ENCODE data around the gene SIGLEC14.
"Not testable (repeated sequence)": the region's sequence is repeated elsewhere in the genome, so short reads cannot be mapped to it uniquely, and the experiment has no call there.

The SIGLEC14 gene

GRCh38 chr19:51646730-51647129 lies at the start of gene SIGLEC14:
SIGLEC14 (minus strand) TSS chr19:51646825; CDS start chr19:51646759, 66 bp downstream.
- DNase-seq (ENCODE audit: extremely low read depth, low read depth); H3K4me3 ChIP-seq (replicated peaks; ENCODE audit: low read depth, low read length): not testable (repeated sequence)

GRCh38 chr19:51695702-51696315 lies 49.2 kb upstream of the SIGLEC14 start:
- H3K4me3 ChIP-seq (replicated peaks; ENCODE audit: low read depth, low read length) = no peak overlapping the region
- no peak for DNase-seq (ENCODE audit: extremely low read depth, low read depth)
- TF ChIP-seq CTCF (IDR thresholded peaks at IDR 0.05; ENCODE audit: low read depth, low read length, missing control alignments) = no peak

DNA sequence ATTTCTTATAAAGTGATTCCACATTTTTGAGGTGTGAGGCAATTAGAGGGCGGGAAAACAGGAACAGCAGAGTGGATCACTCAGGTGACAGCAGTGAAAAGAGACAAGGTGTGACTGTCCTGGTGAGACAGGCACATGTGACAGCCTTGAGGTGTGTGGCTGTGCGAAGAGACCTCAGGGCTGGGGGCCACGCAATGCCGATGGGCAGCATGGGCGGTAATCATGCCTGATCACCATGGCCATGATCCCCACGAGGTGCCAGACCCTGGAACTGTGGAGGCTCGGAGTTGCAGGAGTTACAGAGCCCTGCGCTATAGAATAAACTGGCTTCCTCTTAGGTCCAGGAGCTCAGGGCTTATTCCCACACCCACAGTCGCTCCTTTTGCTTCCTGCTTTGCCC lies 48.5 kb upstream of the SIGLEC14 start:
- H3K4me3 ChIP-seq (replicated peaks; ENCODE audit: low read depth, low read length) = no peak overlapping the region
- no peak for TF ChIP-seq CTCF (IDR thresholded peaks at IDR 0.05; ENCODE audit: low read depth, low read length, missing control alignments)
- DNase-seq (ENCODE audit: extremely low read depth, low read depth) = no peak

GRCh38 chr19:51694318-51695085 lies 47.9 kb upstream of the SIGLEC14 start:
- no peak for DNase-seq (ENCODE audit: extremely low read depth, low read depth)
- TF ChIP-seq CTCF (IDR thresholded peaks at IDR 0.05; ENCODE audit: low read depth, low read length, missing control alignments) = no peak
- no peak overlapping the region for H3K4me3 ChIP-seq (replicated peaks; ENCODE audit: low read depth, low read length)

GRCh38 chr19:51693819-51694218 lies 47.2 kb upstream of the SIGLEC14 start:
- no peak overlapping the region for H3K4me3 ChIP-seq (replicated peaks; ENCODE audit: low read depth, low read length)
- no peak for DNase-seq (ENCODE audit: extremely low read depth, low read depth)
- no peak for TF ChIP-seq CTCF (IDR thresholded peaks at IDR 0.05; ENCODE audit: low read depth, low read length, missing control alignments)

GRCh38 chr19:51693260-51693659 lies 46.6 kb upstream of the SIGLEC14 start, which contains the start of gene SPACA6:
SPACA6 (plus strand) TSS chr19:51693330; CDS start chr19:51693527, 197 bp downstream.
- peak within 1 kb of the TSS; percentile 82 for H3K4me3 ChIP-seq (replicated peaks; ENCODE audit: low read depth, low read length)
- no peak for DNase-seq (ENCODE audit: extremely low read depth, low read depth)
- no peak for TF ChIP-seq CTCF (IDR thresholded peaks at IDR 0.05; ENCODE audit: low read depth, low read length, missing control alignments)

GRCh38 chr19:51692468-51692867 lies 45.8 kb upstream of the SIGLEC14 start:
- no peak for DNase-seq (ENCODE audit: extremely low read depth, low read depth)
- no peak for TF ChIP-seq CTCF (IDR thresholded peaks at IDR 0.05; ENCODE audit: low read depth, low read length, missing control alignments)
- H3K4me3 ChIP-seq (replicated peaks; ENCODE audit: low read depth, low read length) = peak overlapping the region; percentile 82
